GM21515 (cell line): ENCODE results near the gene CDK5RAP3.

Source experiments
- ATAC-seq: cut with Tn5 transposase; IDR thresholded peaks from one replicate; pipeline ENCODE4 v1.9.1; 2021; ENCODE audit not compliant: unreplicated experiment

Gene CDK5RAP3

GRCh38 chr17:48023400-48024148 is 52.7 kb downstream of the CDK5RAP3 start:
- ATAC-seq = no peak

DNA sequence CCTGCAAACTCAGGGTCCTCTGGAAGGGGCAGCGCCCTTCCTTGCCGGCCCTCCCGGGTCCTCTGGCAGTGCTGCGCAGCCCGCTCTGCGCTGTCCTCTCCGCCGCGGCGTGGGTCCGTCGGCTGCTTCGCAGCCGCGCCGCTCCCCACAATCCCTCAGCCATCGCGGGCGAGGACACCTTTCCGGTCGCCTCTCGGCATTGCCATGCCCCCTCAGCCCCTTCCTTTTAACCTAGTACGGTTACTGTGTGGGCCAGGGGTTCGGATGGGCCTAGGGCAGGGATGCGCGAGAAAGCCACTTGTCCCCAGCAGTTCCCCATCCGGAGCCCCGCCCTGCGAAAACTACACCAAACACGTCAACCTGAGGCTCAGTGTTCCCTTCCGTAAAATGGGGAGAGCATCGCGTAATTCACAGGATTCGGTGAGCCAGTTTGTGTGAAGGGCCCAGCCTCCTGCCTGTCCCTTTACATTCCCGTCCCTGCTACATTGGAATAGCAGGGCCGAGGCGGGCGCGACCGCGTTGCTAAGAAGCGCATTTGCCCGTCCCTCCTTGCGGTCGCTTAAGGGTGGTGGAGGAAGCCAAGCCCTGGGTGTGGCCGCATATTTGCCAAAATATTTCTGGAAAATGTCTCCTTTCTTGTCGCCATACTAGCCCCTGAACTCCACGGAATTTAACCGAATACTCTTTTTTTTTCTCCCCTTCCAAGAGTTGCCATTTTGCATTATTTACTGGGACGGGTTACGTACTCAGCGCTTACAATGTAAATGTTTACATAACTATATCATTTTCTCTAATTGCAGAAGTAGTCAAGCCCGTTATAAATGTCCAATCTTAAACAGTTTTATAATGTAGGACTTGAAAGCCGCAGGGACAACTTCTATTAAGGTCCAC is 53.5 kb downstream of the CDK5RAP3 start:
- no peak for ATAC-seq

DNA sequence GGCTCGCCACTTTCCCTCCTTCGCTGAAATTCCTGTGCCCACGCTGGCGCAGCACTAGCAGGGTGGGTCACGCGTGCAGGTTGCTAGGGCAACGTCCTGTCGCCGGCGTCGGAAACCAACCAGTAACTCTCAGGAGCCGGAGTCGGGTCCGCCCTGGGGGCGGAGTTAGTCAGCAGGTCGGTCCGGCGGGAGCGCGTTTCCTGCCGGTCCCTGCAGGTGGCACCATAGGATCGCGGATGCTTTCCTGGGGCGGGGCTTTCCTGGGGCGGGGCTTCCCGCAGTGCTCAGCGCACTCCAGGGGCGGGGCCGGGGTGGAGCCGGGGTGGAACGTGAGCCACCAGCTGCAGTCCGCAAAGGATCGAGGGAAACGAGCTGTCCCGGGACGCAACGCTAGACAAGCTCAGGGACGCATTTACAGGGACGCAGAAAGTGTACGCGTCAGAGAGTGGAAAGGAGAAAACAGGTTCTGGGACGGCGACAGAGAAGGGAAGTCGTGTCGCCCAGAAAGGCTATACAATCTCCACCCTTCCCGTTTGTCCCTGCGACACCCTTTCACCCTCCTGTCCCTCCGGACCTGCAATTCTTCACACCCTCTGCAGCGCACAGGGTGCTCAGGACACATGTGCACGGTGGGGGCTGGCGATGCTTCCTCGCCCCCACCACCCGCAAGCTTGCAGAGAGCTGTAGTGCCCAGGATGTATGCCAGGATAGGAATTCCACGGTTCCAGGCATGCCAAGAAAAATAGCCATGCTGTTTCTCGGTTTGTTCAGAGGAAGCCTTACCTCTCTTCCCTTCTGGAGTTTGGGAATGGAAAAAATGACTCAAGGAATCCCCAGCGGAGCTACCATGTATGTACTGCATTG is 54.4 kb downstream of the CDK5RAP3 start:
- ATAC-seq = peak; percentile 89

DNA sequence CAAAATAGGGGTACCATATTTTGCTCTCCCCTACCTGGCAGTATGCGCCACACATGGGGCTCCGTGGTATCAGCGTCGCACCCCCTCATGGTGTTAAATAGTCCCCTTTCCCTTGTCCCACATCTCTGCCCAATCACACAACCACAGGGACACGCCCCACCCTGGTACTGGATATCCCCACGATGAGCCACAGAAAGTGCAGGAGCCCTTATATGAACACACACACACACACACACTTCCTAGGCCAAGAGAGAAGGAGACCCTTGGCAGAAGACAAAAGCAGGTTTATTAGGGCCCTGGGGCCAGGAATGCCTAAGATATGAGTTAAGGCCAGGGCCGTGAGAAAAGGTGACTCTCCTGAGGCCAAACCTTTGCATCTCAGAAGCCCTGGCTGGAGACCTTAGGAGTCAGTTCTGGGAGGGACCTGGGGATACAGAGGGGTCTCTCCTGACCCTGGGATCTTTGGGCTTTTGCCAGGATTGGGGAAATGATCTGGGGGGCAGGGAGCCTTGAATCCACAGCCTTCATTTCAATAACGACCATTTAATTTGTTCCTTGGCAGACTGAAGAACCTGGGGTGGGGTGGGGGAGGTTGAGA is 55.1 kb downstream of the CDK5RAP3 start:
- ATAC-seq = no peak

DNA sequence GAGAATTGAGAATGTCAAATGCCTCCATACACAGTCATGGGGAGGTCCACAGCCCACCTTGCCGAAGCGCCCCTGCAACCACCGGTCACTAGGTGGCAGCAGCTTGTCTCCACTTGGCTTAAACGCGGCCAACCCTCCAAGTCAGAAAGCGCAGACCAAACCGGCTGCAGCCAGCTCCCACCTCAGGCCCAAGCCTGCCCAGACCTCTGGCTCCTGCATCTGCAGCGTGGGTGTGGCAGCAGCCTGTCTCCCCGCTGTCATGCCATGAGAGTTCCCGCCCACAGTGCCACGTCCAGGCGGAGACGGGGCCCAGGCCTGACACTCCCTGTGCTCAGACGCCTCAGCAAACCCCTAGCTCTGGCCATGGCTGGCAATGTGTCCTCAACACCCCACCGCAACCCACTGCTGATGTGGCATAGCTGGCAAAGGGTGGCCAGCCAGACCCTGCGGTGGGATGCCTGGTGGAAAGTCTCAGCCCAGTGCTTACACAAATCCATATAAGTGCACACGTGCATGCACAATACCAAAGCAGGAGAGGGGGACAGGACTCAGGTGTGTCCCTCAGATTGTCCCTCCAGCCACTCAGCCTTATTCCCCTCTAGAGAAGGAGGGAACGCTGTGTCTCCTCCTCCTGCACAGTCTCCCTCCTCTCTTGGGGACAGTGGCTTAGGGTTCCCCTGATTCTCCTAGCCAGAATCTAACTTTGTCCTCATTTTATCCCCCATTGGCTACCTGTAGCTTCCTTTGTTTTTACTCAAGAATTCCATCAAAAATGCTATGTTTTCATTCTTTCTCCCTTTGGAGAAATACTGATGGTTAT is 55.8 kb downstream of the CDK5RAP3 start:
- ATAC-seq = peak; percentile 35

GRCh38 chr17:48027322-48027981 is 56.5 kb downstream of the CDK5RAP3 start:
- ATAC-seq = no peak

DNA sequence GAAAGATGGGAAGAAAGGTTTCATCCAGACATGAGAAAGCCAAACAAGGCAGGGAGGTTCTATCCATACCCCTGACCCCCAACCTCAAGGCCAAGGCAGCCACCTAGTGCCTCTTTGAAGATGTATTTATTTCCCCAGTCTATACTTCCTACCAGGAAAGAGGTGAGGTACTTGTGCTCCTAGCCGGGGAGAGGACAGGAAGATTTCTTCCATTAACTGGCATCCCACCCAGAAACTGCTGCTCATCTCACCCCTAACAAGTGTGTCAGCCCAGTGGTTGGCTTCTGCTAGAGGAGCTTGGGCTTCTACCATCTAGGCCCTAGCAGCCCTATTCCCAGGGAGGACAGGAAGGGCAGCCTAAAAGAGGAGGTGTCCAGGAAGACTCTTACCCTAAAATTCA is 57.8 kb downstream of the CDK5RAP3 start:
- ATAC-seq = no peak

DNA sequence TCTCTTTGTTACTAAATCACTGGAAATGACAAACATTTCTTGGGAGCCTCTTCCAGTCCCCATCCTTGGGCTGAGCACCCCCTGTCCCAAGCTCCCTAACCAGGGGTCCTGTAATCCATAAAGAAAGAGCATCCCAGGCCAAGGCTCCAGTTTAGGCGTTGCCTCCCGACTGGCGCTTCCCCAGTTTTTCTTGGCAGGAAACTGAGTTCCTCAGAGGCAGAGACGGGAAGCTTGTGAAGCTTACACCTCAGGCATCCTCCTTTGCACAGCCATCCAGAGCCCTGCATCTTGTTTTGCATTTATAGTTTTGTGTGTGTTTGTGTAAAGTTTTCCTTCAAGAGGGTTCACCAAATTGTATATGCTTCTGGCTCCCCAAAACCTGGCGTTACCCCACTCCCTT is 59.6 kb downstream of the CDK5RAP3 start:
- no peak for ATAC-seq
